A204.1 (cell line): Measurements from ENCODE around the gene TSC2.
"Not testable (repeated sequence)": the region's sequence is repeated elsewhere in the genome, so short reads cannot be mapped to it uniquely, and the experiment has no call there.

Experiments
- FAIRE-seq: peaks from 2 replicates; lab custom pipeline; 2012; peaks lifted over from hg19 to GRCh38; lab: Jason Lieb, UNC

The TSC2 gene

DNA sequence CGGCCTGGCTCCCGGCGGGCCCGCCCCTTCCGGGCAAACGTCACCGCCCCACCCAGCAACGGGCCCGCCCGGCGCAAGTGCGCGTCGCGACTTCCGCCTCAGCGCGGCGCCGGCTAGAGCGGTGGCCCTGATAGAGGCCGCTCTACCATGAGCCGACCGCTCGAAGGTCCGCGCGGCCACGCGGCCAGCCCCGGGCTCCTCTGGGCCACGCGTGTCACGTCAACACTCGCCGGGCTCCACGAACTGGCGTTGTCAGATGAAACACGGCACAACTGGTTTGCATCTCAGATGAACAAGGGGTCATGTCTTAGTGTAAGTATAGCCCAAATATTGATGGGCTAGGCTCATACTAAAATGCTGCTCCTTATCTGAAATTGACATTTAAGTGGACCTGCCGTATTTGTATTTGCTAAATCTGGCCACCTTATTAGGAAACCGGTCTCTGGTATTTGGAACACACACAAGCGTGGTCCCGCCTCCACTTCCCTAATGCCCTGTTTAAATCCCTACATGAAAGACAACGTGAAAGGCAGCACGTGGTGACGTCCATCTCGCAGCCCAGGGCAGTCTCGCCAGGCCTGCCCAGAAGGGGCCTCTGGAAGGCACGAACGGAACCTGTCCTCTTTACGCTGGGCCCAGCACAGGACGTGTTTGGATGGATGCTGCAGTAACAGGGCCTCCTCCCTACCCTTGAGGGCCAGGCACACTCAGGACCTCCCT is 37.8 kb upstream of the TSC2 start, which contains the start of gene ZNF598:
TSS of gene ZNF598 (minus strand) at position 31 of the 720 bp plus-strand sequence.
- FAIRE-seq: no peak

DNA sequence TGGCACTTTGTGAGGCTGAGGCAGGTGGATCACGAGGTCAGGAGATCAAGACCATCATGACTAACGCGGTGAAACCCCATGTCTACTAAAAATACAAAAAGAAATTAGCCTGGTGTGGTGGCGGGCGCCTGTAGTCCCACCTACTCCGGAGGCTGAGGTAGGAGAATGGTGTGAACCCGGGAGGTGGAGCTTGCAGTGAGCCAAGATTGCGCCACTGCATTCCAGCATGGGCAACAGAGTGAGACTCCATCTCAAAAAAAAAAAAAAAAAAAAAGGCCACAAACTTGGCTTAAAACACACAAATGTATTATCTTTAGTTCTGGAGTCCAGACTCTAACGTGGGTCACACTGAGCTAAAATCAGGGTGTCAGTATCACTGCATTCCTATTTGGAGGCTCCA is 36.1 kb upstream of the TSC2 start:
- not testable (repeated sequence) for FAIRE-seq

GRCh38 chr16:2013527-2013926 is 34.3 kb upstream of the TSC2 start:
- no peak for FAIRE-seq

- no peak for FAIRE-seq
Measured at GRCh38 chr16:2015117-2015946, 32.5 kb upstream of the TSC2 start.

DNA sequence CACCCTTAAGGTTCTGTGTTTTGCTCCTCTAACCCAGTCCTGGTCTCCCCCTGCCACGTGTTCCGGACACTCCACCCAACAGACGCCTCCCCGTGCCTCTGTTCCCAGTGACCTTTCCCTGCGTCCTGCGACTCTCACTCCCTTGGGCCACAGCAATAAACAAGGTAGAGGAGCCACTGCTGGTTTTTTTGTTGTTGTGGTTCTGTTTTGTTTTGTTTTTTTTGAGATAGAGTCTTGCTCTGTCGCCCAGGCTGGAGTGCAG is 31.9 kb upstream of the TSC2 start:
- no peak for FAIRE-seq

GRCh38 chr16:2016407-2016922 is 31.3 kb upstream of the TSC2 start:
- FAIRE-seq: no peak

GRCh38 chr16:2019518-2019920 is 28.3 kb upstream of the TSC2 start, which contains the start of gene NPW:
Gene NPW, plus strand, starts transcription at chr16:2019785.
- no peak for FAIRE-seq

DNA sequence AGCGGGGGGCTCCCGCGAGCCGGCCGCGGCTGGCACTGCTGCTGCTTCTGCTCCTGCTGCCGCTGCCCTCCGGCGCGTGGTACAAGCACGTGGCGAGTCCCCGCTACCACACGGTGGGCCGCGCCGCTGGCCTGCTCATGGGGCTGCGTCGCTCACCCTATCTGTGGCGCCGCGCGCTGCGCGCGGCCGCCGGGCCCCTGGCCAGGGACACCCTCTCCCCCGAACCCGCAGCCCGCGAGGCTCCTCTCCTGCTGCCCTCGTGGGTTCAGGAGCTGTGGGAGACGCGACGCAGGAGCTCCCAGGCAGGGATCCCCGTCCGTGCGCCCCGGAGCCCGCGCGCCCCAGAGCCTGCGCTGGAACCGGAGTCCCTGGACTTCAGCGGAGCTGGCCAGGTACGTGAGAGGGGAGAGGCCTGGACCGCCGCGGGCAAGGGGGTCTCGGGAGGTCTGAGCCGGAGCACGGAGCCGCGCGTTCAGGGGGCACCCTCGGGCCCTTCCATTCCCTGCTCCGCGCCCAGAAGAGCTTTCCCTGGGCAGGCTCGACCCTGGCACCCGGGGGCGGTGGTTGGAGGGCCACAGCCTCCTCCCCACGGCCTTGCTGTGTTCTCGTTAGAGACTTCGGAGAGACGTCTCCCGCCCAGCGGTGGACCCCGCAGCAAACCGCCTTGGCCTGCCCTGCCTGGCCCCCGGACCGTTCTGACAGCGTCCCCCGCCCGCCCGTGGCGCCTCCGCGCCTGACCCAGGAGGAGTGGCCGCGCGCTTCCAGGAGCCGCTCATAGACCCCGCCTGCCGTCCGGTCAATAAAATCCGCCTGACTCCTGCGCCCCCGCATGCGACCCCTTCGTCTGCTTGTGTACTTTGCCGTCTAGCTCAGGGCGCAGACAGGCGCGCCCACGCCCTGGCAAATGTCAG is 27.6 kb upstream of the TSC2 start:
- no peak for FAIRE-seq

DNA sequence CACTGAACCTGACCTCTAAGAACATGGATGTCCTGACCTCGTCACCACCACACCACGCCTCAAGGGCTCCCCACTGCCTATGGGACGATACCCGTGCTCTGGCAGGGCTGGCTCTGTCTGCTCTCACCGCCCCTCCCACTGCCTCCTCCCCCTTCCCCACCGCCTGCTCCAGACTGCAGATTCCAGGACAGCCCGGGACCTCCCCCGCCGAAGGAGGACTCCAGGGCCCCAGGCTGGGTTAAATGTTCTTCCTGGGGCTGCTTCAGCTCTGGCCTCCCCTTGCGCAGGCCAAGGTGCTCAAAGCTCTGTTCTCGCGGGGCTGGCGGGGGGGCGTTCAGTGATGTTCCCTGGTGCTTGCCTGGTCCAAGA is 25.1 kb upstream of the TSC2 start:
- FAIRE-seq: no peak

- no peak for FAIRE-seq
Measured at GRCh38 chr16:2023092-2024031, 24.4 kb upstream of the TSC2 start.

- no peak for FAIRE-seq
Measured at GRCh38 chr16:2024032-2024420, 23.8 kb upstream of the TSC2 start.

DNA sequence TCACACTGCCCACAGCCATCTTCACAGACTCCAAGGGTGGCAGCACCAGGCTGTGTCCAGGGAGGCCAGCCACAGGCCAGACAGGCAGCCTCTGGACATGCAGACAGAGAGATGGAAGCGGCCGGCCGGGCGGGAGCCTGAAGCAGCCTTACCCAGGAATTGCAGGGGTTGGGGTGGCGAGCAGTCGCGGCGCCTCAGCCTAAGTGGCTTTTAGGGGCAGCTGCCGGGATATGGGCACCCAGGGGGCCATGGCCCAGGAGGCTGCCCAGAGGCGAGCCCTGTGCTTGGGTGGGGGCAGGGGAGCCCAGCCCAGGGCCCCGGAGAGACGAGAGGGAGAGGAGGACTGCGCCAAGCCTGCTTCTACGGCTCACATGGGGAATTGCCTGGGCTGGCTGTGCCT is 22.5 kb upstream of the TSC2 start:
- FAIRE-seq: no peak

DNA sequence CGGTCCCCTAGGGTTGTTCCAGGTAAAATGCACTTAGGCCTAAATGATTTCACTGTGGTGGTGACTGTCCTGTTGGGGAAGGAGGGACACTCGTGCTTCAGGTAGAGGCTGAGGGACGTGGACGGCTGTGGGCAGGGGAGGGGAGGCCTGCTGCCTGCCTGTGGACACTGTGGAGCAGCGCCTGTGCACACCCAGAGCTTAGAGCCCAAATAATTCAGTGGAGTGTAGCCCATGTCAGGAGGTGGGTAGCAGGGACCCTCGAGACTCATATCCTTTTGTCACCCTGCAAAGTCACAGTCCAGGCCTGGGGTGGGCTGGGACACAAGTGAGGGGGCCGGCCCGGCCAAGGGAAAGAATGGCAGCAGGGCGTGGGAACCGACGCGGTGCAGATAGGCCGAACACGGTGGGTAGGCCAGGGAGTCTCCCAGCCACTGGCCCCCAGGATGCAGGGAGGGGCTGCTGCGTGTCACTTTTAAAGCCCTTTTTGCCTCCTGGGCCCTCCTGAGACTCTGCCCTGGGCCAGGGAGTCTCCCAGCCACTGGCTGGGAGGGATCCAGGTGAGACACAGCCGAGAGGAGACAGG is 21.8 kb upstream of the TSC2 start:
- FAIRE-seq: no peak

- FAIRE-seq: no peak
Measured at GRCh38 chr16:2026461-2027023, 21.2 kb upstream of the TSC2 start, which contains the start of gene NHERF2. Gene NHERF2, plus strand, starts transcription at chr16:2026902. Its CDS starts 104 bp downstream, at chr16:2027006.

GRCh38 chr16:2027024-2028010 is 20.5 kb upstream of the TSC2 start:
- FAIRE-seq: no peak

DNA sequence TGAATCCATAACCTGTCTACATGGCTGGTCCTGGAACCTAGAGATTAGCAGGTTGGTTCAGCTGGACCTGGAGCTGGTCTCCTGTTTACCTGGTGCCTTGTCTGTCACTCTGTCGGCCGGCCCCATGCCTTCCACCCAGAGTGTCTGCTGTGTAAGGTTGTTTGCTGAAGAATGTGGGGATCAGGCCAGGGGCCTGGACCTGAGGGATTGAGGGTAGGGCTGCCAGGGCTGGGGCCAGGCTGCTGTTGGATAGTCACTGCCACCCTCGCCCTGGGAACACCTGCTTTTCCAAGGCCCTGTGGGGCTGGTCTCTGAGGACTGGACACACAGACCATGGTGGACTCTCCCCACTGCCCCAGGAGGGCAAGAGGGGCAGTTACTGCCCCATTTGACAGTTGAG is 19.6 kb upstream of the TSC2 start:
- no peak for FAIRE-seq

DNA sequence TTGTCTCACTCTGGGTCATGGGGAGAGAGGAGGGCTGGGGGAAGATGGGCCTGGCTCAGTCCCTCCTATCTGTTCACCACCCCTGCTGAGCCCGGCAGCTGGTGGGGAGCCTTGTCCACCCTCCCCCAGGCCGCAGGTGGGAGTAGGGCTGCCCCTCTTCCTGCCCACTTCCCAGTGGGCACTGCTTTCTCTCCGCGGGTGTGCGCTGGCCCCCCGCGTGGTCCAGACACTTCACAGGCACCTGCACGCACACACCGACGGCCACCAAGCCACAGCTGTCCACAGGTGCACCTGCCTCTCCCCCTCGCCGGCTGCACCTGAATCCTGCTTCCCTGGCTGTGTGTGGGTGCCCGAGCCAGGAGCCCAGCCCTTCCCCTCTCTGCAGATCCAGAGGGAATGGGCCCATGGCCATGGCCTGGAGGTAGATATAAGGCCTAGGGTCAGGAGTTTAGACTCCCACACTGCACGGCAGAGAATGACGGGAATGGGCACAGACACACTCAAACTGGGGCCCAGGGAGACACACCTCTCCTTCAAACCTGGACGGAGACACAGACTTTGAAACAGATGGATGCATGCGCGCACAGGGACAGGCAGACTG is 19.1 kb upstream of the TSC2 start:
- no peak for FAIRE-seq

- FAIRE-seq: no peak
Measured at GRCh38 chr16:2029350-2029749, 18.4 kb upstream of the TSC2 start.

DNA sequence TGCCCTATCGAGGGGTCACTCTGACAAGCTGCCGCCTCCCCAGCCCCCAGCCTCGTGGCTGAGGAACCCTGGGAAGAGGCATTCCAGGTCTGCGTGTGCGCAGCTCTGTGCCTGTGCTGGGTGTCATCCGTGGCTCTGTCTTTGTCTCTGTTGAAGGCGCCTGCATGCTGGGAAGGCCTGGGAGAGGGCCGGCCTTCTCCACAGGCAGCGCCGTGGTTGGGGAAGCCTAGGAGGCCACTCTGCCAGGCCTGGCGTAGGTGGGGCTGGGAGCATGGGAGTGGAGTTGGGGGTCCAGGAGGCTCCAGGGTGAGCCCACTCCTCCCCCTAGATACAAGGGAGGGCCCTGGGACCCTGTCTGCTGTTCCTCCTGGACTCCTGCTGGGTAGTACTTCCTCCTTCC is 17.7 kb upstream of the TSC2 start:
- FAIRE-seq: no peak
